ENCODE results near the gene HNRNPL.

The HNRNPL gene

DNA sequence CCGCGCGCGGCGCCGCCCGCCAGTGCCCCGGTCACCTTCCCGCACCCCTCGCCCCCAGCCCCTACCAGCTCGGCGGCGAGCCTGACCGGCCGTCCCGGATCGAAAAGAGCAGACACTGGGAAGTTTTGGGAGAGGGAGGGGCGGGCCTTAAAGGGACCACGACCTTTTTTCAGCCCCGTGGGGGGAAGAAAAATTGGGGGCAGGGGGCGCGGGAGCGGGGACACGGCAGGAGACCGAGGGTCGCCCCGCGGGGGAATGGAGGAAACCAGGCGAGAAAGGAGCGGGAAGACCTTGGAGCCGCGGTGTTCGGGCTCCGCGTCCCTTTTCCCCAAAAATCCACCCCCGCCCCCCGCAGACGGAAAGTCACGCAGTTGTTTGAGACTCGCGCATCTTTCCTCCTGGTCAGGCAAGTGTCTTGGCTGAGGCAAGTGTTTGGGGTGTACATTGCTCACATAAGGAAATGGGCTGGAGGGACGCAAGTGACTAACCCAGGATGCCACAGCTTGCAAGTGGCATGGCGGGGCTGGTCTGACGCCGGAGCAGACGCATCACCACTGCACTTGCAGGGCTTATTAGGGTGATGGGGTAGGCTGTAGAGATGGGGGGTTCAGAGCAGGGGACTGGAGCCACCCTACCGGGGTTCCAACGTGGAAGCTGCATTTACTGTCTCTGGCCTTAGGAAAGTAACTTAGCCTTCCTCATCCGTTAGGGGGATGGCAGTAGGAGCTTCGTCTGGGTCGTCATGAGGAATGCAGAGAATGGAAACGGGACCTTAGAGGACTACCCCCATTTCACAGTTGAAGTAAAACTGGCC is 2.7 kb upstream of the HNRNPL start:
- peaks cover 3% of the 10 kb centered on the region for H3K4me1 ChIP-seq
- TF ChIP-seq, protein P1, sequence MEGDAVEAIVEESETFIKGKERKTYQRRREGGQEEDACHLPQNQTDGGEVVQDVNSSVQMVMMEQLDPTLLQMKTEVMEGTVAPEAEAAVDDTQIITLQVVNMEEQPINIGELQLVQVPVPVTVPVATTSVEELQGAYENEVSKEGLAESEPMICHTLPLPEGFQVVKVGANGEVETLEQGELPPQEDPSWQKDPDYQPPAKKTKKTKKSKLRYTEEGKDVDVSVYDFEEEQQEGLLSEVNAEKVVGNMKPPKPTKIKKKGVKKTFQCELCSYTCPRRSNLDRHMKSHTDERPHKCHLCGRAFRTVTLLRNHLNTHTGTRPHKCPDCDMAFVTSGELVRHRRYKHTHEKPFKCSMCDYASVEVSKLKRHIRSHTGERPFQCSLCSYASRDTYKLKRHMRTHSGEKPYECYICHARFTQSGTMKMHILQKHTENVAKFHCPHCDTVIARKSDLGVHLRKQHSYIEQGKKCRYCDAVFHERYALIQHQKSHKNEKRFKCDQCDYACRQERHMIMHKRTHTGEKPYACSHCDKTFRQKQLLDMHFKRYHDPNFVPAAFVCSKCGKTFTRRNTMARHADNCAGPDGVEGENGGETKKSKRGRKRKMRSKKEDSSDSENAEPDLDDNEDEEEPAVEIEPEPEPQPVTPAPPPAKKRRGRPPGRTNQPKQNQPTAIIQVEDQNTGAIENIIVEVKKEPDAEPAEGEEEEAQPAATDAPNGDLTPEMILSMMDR (IDR thresholded peaks at IDR 0.05; ENCODE audit: low read depth, low read length), result no peak
- peak overlapping the region; percentile 73 for H3K4me3 ChIP-seq (ENCODE audit: low read depth, low read length)
- no peaks in the 10 kb centered on the region for H3K27me3 ChIP-seq
- peaks cover 19% of the 10 kb centered on the region for H3K36me3 ChIP-seq
- no peak for DNase-seq
- no peaks in the 10 kb centered on the region for H3K9me3 ChIP-seq

DNA sequence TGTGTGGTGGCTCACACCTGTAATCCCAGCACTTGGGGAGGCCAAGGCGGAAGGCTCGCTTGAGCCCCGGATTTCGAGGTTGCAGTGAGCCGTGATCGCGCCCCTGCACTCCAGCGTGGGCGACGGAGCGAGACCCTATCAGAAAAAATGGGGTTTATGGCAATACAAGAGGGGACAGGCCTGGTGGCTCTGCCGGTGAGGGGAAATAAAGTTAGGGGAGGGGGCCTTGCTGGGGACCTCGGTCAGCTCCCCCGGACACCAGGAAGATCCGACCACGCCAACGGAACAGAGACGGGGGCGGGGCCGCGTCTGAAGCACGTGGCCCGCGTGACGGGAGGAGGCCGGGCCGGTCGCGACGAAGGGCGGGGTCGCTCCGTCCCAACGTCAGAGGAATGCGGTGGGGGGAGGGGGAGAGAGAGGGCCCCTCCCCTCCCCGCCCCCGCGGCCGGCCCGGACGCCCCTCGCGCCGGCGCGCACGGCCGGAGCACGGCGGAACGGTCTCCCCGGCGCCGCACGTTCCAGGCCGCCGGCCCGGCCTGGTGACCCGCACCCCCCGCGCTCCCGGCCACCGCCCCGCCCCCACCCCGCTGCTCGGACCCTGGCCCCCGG is 1.9 kb upstream of the HNRNPL start:
- peaks cover 26% of the 10 kb centered on the region for H3K36me3 ChIP-seq
- no peaks in the 10 kb centered on the region for H3K9me3 ChIP-seq
- no peaks in the 10 kb centered on the region for H3K27me3 ChIP-seq
- peaks cover 3% of the 10 kb centered on the region for H3K4me1 ChIP-seq
- peak; percentile 95 for DNase-seq
- TF ChIP-seq, protein P1 (IDR thresholded peaks at IDR 0.05; ENCODE audit: low read depth, low read length), result no peak
- peak overlapping the region; percentile 73 for H3K4me3 ChIP-seq (ENCODE audit: low read depth, low read length)

DNA sequence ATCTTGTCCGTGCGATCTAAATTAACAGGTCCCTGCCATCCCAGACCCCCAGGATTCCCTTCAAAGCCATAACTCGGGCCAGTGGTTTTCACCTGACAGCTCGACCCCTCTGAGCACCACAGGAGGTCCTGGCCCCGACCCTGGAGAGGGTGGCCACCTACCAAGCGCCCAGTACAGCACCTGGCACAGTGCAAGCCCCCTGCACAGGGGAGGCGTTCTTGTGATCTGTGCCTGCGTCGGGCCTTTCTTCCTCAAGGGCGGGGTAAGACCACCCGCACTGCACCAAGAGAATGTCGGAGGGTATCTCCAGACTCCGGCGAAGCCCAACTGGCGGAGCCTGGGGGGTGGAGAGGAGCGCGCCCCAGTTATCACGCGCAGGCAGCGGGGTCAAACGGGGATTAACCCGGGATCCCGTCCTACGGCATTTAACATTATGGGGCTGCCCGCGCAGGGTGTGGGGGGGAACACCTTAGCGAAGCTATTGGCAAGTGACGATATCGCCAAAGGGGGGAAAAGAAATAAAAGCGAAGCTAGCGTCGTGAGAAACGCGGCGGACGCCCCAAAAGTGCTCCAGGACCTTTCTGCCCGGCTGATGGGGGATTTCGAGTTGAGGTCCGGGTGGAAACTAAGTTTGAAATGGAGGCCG is 1.3 kb upstream of the HNRNPL start:
- no peak for DNase-seq
- no peaks in the 10 kb centered on the region for H3K27me3 ChIP-seq
- peak overlapping the region; percentile 73 for H3K4me3 ChIP-seq (ENCODE audit: low read depth, low read length)
- H3K36me3 ChIP-seq, result peaks cover 32% of the 10 kb centered on the region
- H3K9me3 ChIP-seq, result no peaks in the 10 kb centered on the region
- TF ChIP-seq, protein P1 (IDR thresholded peaks at IDR 0.05; ENCODE audit: low read depth, low read length), result no peak
- peaks cover 3% of the 10 kb centered on the region for H3K4me1 ChIP-seq

DNA sequence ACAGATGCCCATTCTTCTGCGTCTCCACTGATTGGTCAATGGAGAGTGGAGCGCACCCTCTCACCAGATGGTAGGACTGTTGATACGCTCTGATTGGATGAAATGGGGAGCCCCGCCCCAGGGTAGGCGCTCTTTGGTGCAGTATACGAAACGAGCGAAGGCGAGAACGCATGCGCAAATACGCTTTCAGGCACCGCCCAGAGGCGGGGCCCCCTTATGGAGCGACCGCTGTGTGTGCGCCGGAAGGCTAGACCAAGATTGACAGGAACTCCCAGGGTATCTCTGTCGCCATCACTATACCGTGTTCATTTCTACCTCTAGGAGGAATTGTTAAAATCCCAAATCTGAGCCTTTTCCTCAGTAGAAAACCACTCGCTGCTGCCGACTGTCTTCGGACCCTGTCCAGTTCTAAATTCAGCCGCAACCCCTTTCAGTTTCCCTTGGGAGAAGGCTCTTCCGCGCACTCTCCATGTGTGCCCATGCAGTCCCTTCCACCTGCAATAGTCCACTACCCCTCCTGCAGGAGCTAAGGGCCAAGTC is 720 bp upstream of the HNRNPL start:
- peak; percentile 99 for DNase-seq
- H3K36me3 ChIP-seq, result peaks cover 38% of the 10 kb centered on the region
- H3K4me3 ChIP-seq (ENCODE audit: low read depth, low read length), result peak overlapping the region; percentile 73

DNA sequence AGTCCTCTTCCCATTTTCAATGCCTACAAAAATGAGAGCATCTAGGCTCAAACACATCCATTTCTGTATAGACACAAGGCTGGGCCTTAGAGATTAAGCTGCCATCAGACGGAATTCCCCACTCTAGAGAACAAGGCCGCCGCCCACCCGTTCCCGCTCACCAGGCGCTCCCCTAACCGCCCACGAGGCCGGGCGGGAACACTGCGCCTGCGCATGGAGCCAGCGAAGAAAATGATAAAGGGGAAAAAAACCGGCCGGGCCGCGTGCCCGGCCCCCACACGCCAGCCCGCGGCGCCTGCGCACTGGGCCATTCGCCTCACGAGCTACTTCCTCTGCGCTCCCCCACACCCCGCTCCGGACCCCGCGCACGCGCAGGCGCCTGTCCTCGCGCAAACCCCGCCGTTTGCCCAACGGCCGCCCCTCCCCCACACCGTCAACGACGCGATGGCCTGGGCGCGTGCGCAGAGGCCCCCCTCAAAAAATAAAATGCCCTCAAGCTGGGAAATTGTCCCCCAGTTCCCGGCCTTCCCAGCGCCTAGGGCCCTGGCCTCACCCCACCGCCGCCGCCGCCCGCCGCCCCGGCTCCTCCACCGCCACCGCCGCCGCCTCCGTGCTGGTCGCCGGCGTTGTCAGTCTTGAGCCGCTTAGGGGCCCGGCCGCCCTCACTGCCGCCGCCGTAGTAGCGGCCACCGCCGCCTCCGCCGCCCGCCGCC is 483 bp downstream of the HNRNPL start:
- DNase-seq, result peak; percentile 99
- TF ChIP-seq, protein P1 (IDR thresholded peaks at IDR 0.05; ENCODE audit: low read depth, low read length), result no peak
- H3K9me3 ChIP-seq, result no peaks in the 10 kb centered on the region
- H3K4me1 ChIP-seq, result peaks cover 3% of the 10 kb centered on the region
- H3K4me3 ChIP-seq (ENCODE audit: low read depth, low read length), result peak overlapping the region; percentile 86
- H3K27me3 ChIP-seq, result no peaks in the 10 kb centered on the region
- peaks cover 50% of the 10 kb centered on the region for H3K36me3 ChIP-seq

More for the DNA sequence above, 720 bp upstream of the HNRNPL start:
- H3K27me3 ChIP-seq, result no peaks in the 10 kb centered on the region
- H3K4me1 ChIP-seq, result peaks cover 3% of the 10 kb centered on the region
- TF ChIP-seq, protein P1 (IDR thresholded peaks at IDR 0.05; ENCODE audit: low read depth, low read length), result peak; percentile 16; the same call in 1 of the 2 replicates
- no peaks in the 10 kb centered on the region for H3K9me3 ChIP-seq
